K562 (cell line): ENCODE data around the gene ATP23. TPM values are rescaled to one million over a fixed set of nuclear protein-coding genes. Genes with fewer than 3 reads are reported as not detected.

Source experiments
- BACH1 ChIP-seq: fragments of 200-800 bp; sonication (Bioruptor generic); IDR thresholded peaks from 2 replicates; pipeline ENCODE4 v1.6.1; 2016; ENCODE audit warnings: missing genetic modification characterization, missing compliant biosample characterization
- CREBBP ChIP-seq: IDR thresholded peaks from one replicate; pipeline ENCODE4 v1.6.1; 2012; ENCODE audit warnings: low read depth, mild to moderate bottlenecking, control low read depth, inconsistent platforms, low read length
- CSDE1 ChIP-seq, 2 experiments: fragments of 450-650 bp; IDR thresholded peaks; 2 replicates each; pipeline ENCODE4 v1.6.1; 2016; ENCODE audit warnings: mild to moderate bottlenecking in 1 of 2
- E2F6 ChIP-seq, 2 experiments: IDR thresholded peaks; 2 replicates each; pipeline ENCODE4 v1.6.1; 2011; ENCODE audit warnings: borderline replicate concordance in 1 of 2, control low read depth in 1 of 2, low read depth in 1 of 2, low read length in 1 of 2, mild to moderate bottlenecking in 1 of 2, mixed read lengths in 1 of 2, moderate library complexity in 1 of 2; ENCODE audit not compliant: insufficient read depth in 1 of 2, insufficient read length in 1 of 2, poor library complexity in 1 of 2, severe bottlenecking in 1 of 2; ENCODE audit errors: extremely low read depth in 1 of 2
- GABPA ChIP-seq: fragments of 200-800 bp; sonication (Bioruptor generic); conservative IDR thresholded peaks from 2 replicates; pipeline ENCODE4 v1.6.1; 2016; ENCODE audit warnings: low read depth, missing genetic modification characterization, missing compliant biosample characterization
- HEY1 ChIP-seq: fragments of 250-450 bp; sonication (Bioruptor Pico); IDR thresholded peaks from 2 replicates; pipeline ENCODE4 v1.5.0; 2020; ENCODE audit warnings: mild to moderate bottlenecking, moderate library complexity, borderline replicate concordance
- HMG20B ChIP-seq: fragments of 250-450 bp; sonication (Bioruptor Pico); IDR thresholded peaks from 2 replicates; pipeline ENCODE4 v1.5.0; 2021; ENCODE audit warnings: mild to moderate bottlenecking
- JUN ChIP-seq, 2 experiments: sonication (generic) in 1 of 2; formaldehyde crosslinking in 1 of 2; IDR thresholded peaks; 2 replicates each; pipeline versions ENCODE4 v1.6.1 to v1.8.0; 2012 to 2022; ENCODE audit warnings: borderline replicate concordance in 2 of 2, mild to moderate bottlenecking in 2 of 2, improper control_type of control experiment in 1 of 2, low read depth in 1 of 2, low read length in 1 of 2, missing genetic modification reagents in 1 of 2
- NUFIP1 ChIP-seq: fragments of 450-650 bp; IDR thresholded peaks from 2 replicates; pipeline ENCODE4 v1.6.1; 2018; ENCODE audit not compliant: partially characterized antibody
- PHF8 ChIP-seq: fragments of 200-600 bp; sonication (generic); IDR thresholded peaks from 2 replicates; pipeline ENCODE4 v1.6.1; 2012; ENCODE audit warnings: mixed run types, mild to moderate bottlenecking, inconsistent platforms, low read length, moderate library complexity, borderline replicate concordance
- RAD21 ChIP-seq, 2 experiments: fragments of 250-450 bp in 1 of 2; fragments of 450-650 bp in 1 of 2; sonication (Bioruptor Pico) in 1 of 2; formaldehyde crosslinking in 1 of 2; IDR thresholded peaks in 1 of 2; conservative IDR thresholded peaks in 1 of 2; 2 replicates each; pipeline versions ENCODE4 v1.4.0 to v1.8.0; 2020 to 2022; ENCODE audit warnings: mild to moderate bottlenecking in 2 of 2, moderate library complexity in 1 of 2
- RB1 ChIP-seq: fragments of 450-650 bp; IDR thresholded peaks from 2 replicates; pipeline ENCODE4 v1.6.1; 2017; ENCODE audit warnings: low read depth, mild to moderate bottlenecking
- TGIF2 ChIP-seq: sonication (generic); formaldehyde crosslinking; IDR thresholded peaks from 2 replicates; pipeline ENCODE4 v1.8.1; 2022; ENCODE audit warnings: mild to moderate bottlenecking, missing genetic modification reagents, moderate library complexity
- XRCC5 ChIP-seq: fragments of 200-400 bp; formaldehyde crosslinking; IDR thresholded peaks from 2 replicates; pipeline ENCODE4 v1.6.1; 2017; ENCODE audit warnings: low read depth, mild to moderate bottlenecking, low read length
- ZNF197 ChIP-seq: fragments of 200-800 bp; sonication (Bioruptor generic); IDR thresholded peaks from 2 replicates; pipeline ENCODE4 v1.6.1; 2016; ENCODE audit warnings: low read depth, missing genetic modification characterization, missing compliant biosample characterization
- ZNF280A ChIP-seq: fragments of 450-650 bp; IDR thresholded peaks from 2 replicates; pipeline ENCODE4 v1.6.1; 2018; ENCODE audit warnings: mild to moderate bottlenecking, low read depth; ENCODE audit not compliant: partially characterized antibody
- polyA plus RNA-seq, 8 experiments: library from polyadenylated mRNA; depleted of rRNA in 4 of 8; stranded (reverse) in 5 of 8; unstranded in 3 of 8; fragments of >200 nt; fragmentation: Nextera tagmentation in 2 of 8; fragmentation: Illumina TruSeq in 1 of 8; extraction: Ambion mirVana in 2 of 8; extraction: Trizol in 1 of 8; gene quantifications; 2 replicates each; pipeline versions ENCODE4 v1.2.1 to v1.2.3, GENCODE V29; 2011 to 2014; ENCODE audit warnings: inconsistent platforms in 1 of 8, missing spikeins in 1 of 8
- total RNA-seq, 7 experiments: library from RNA; depleted of rRNA in 6 of 7; stranded (reverse); fragments of >200 nt in 6 of 7; fragmentation: Illumina TruSeq in 2 of 7; extraction: Trizol in 2 of 7; gene quantifications; 2 replicates each; pipeline versions ENCODE4 v1.2.1 to v1.2.3, GENCODE V29; 2011 to 2021; ENCODE audit warnings: low replicate concordance in 1 of 7
- TF ChIP-seq, protein P1 (sequence below), 3 experiments: fragments of 200-800 bp in 1 of 3; fragments of 250-450 bp in 1 of 3; fragments of 450-650 bp in 1 of 3; sonication (Bioruptor Pico) in 1 of 3; sonication (Bioruptor generic) in 1 of 3; formaldehyde crosslinking in 1 of 3; IDR thresholded peaks; 2 replicates each; pipeline versions ENCODE4 v1.6.1 to v1.8.0; 2016 to 2022; ENCODE audit warnings: mild to moderate bottlenecking in 2 of 3, missing genetic modification characterization in 2 of 3, missing compliant biosample characterization in 1 of 3, moderate library complexity in 1 of 3
- TF ChIP-seq, protein P2 (sequence below): sonication (generic); formaldehyde crosslinking; IDR thresholded peaks from 2 replicates; pipeline ENCODE4 v1.9.0; 2022; ENCODE audit warnings: mild to moderate bottlenecking, missing genetic modification reagents

ATP23 gene
- total and polyA plus RNA-seq, 9 of the 15 experiments (the other 6 are each of a cell fraction or from before 2014, with no cell fraction given): 8.3 to 53.7 (median 28.5) TPM

DNA sequence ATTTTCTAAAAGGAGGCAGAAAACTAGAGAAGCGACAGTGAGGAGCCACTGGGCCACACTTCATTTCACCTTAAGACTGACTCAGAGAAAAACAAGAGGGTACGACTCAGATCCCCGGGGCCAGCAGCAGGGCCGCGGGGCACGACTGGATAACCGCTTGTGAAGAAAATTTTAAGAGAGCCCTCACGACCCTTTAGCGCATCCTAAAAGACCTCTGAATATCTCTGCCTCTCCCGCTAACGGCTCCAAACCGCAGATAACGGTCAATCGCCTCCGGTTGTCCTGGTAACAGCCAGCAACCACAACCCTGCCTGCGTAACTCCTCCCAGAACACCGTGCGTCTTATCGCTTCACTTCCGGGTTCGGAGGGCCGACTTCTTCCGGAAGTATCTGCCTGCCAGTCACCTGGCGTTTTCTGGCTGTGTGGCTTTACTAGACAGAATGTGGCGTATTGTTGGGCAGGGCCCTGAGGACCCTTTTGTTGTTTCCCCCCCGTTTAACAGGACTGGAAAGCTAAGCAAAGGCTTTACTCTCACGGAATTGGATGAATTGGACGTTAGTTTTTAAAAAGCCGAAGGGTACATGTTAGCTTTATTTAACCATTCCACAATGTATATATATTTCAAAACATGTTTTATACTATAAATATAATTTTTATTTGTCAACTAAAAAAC lies 5.4 kb upstream of the ATP23 start (continued):
- TF ChIP-seq, protein P1, sequence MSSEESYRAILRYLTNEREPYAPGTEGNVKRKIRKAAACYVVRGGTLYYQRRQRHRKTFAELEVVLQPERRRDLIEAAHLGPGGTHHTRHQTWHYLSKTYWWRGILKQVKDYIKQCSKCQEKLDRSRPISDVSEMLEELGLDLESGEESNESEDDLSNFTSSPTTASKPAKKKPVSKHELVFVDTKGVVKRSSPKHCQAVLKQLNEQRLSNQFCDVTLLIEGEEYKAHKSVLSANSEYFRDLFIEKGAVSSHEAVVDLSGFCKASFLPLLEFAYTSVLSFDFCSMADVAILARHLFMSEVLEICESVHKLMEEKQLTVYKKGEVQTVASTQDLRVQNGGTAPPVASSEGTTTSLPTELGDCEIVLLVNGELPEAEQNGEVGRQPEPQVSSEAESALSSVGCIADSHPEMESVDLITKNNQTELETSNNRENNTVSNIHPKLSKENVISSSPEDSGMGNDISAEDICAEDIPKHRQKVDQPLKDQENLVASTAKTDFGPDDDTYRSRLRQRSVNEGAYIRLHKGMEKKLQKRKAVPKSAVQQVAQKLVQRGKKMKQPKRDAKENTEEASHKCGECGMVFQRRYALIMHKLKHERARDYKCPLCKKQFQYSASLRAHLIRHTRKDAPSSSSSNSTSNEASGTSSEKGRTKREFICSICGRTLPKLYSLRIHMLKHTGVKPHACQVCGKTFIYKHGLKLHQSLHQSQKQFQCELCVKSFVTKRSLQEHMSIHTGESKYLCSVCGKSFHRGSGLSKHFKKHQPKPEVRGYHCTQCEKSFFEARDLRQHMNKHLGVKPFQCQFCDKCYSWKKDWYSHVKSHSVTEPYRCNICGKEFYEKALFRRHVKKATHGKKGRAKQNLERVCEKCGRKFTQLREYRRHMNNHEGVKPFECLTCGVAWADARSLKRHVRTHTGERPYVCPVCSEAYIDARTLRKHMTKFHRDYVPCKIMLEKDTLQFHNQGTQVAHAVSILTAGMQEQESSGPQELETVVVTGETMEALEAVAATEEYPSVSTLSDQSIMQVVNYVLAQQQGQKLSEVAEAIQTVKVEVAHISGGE (CRISPR knock-in tag; IDR thresholded peaks at IDR 0.05): peak in 1 of 3 experiments; percentile 56; a peak in 2 of 6 replicates
- no peak for TF ChIP-seq HMG20B (CRISPR knock-in tag)
- TF ChIP-seq, protein P2, sequence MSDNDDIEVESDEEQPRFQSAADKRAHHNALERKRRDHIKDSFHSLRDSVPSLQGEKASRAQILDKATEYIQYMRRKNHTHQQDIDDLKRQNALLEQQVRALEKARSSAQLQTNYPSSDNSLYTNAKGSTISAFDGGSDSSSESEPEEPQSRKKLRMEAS (CRISPR knock-in tag): peak; percentile 30; the same call in 1 of the 2 replicates
- TF ChIP-seq TGIF2 (CRISPR knock-in tag): no peak
- 0 out of 2 replicates have a peak, but pooled peaks have one; percentile 33 for TF ChIP-seq JUN (IDR thresholded peaks at IDR 0.05; ENCODE audit: borderline replicate concordance, low read depth, low read length)
- no peak for TF ChIP-seq JUN (CRISPR knock-in tag; IDR thresholded peaks at IDR 0.05; ENCODE audit: borderline replicate concordance)
- TF ChIP-seq GABPA (tag): peak; percentile 96
- 0 out of 2 replicates have a peak, but pooled peaks have one; percentile 15 for TF ChIP-seq ZNF197 (CRISPR knock-in tag)
- peak in 1 of 2 experiments; percentile 30 for TF ChIP-seq E2F6 (IDR thresholded peaks at IDR 0.05; ENCODE audit: borderline replicate concordance in 1 of 2, extremely low read depth in 1 of 2, insufficient read depth in 1 of 2, insufficient read length in 1 of 2, low read depth in 1 of 2, low read length in 1 of 2, poor library complexity in 1 of 2, severe bottlenecking in 1 of 2)
- peak; percentile 23; the same call in 1 of the 2 replicates for TF ChIP-seq BACH1
- 0 out of 2 replicates have a peak, but pooled peaks have one; percentile 58 for TF ChIP-seq RB1
- no peak for TF ChIP-seq ZNF280A
- peak in 1 of 2 experiments; percentile 73; a peak in 1 of 4 replicates for TF ChIP-seq CSDE1 (IDR thresholded peaks at IDR 0.05)
- peak; percentile 82 for TF ChIP-seq PHF8
- no peak; a peak in 1 of 4 replicates for TF ChIP-seq RAD21 (CRISPR knock-in tag; conservative IDR thresholded peaks at IDR 0.05 in 1 of 2, IDR thresholded peaks at IDR 0.05 in 1 of 2)
- TF ChIP-seq XRCC5: peak; percentile 61; the same call in 1 of the 2 replicates
- TF ChIP-seq NUFIP1: no peak
- TF ChIP-seq CREBBP: no peak
- no peak for TF ChIP-seq HEY1 (CRISPR knock-in tag)
